ENCODE measurements around the gene GSE1. TPM values are rescaled to one million over a fixed set of nuclear protein-coding genes. Genes with fewer than 3 reads are reported as not detected.

Gene GSE1
- total and polyA plus RNA-seq, 2 of the 13 experiments (the other 11 are each of a cell fraction or from before 2014, with no cell fraction given), result 16.1 to 31.2 TPM

DNA sequence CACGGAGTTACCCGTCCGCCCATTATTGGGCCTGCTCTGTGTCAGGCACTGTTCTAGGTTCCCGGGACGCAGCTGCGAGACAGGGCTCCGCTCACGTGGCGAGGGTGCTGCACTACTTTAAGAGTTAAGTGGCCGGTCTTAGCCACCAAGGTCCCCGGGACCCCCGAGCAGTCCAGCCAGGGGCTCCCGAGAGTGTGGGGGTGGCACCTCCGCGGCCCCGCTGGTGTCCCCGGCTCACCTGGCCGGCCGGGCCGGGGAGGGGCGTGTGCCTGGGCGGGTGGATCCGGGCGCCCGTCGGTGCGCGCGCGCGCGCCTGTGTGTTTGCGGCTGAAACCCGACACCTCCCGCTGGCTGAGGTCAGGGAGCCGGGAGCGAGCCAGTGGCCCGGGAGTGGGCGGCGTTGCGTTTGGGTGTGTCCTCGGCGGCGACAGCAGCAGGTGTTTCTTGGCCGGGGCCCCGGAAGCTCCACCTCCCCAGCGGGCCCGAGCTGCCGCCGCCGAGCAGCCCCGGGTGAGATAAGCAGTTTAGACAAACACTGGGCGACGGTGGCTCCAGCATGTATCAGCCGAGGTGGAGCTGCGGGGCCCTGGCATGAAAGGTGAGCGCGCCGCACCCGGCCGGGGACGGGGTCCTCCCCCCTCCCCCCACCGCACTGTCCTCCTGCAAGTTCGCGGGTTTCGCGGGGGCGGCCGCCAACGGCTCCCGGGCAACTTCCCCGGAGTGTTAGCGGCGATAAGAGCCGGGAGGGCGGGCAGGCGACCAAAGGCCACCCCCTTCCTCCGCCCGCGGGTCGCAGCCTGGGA is at the start of gene GSE1 (continued):
- TF ChIP-seq TFE3 (CRISPR knock-in tag; IDR thresholded peaks at IDR 0.05) (peak; percentile 39; the same call in 1 of the 2 replicates), KLF15 (CRISPR knock-in tag; IDR thresholded peaks at IDR 0.05; ENCODE audit: borderline replicate concordance) (no peak), FOSL1 (CRISPR knock-in tag; IDR thresholded peaks at IDR 0.05; ENCODE audit: borderline replicate concordance) (0 out of 2 replicates have a peak, but pooled peaks have one; percentile 10), MXD3 (CRISPR knock-in tag; IDR thresholded peaks at IDR 0.05) (peak; percentile 75; the same call in 1 of the 2 replicates), SMYD3 (CRISPR knock-in tag; IDR thresholded peaks at IDR 0.05) (no peak), KLF16 (CRISPR knock-in tag; IDR thresholded peaks at IDR 0.05) (no peak; a peak in 2 of 4 replicates), ZBTB8A (CRISPR knock-in tag; IDR thresholded peaks at IDR 0.05; ENCODE audit: borderline replicate concordance, low read depth) (peak; percentile 76; the same call in 1 of the 2 replicates), ZNF10 (CRISPR knock-in tag; IDR thresholded peaks at IDR 0.05; ENCODE audit: borderline replicate concordance, low read depth) (no peak), ZNF83 (CRISPR knock-in tag; IDR thresholded peaks at IDR 0.05; ENCODE audit: borderline replicate concordance) (no peak), KDM6A (CRISPR knock-in tag; IDR thresholded peaks at IDR 0.05; ENCODE audit: low read depth) (0 out of 2 replicates have a peak, but pooled peaks have one; percentile 18), GABPB1 (CRISPR knock-in tag; IDR thresholded peaks at IDR 0.05) (peak; percentile 90), NFKB2 (CRISPR knock-in tag; IDR thresholded peaks at IDR 0.05; ENCODE audit: borderline replicate concordance) (no peak; the same call in 1 of the 2 replicates), ZNF766 (CRISPR knock-in tag; IDR thresholded peaks at IDR 0.05; ENCODE audit: borderline replicate concordance) (0 out of 2 replicates have a peak, but pooled peaks have one; percentile 63), GLMP (CRISPR knock-in tag; IDR thresholded peaks at IDR 0.05; ENCODE audit: borderline replicate concordance) (no peak), FOXO1 (CRISPR knock-in tag; IDR thresholded peaks at IDR 0.05) (peak; percentile 51; the same call in 1 of the 2 replicates), ZNF546 (CRISPR knock-in tag; conservative IDR thresholded peaks at IDR 0.05) (no peak; the same call in 1 of the 2 replicates), ZFX (CRISPR knock-in tag; IDR thresholded peaks at IDR 0.05; ENCODE audit: low read depth) (peak; percentile 58)
- TF ChIP-seq, protein P1, sequence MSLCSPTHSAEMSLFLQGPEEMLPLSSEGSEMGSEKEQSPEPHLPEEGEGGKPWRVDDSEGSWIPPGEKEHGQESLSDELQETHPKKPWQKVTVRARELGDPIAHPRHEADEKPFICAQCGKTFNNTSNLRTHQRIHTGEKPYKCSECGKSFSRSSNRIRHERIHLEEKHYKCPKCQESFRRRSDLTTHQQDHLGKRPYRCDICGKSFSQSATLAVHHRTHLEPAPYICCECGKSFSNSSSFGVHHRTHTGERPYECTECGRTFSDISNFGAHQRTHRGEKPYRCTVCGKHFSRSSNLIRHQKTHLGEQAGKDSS (CRISPR knock-in tag; IDR thresholded peaks at IDR 0.05; ENCODE audit: borderline replicate concordance, low read depth), result 0 out of 2 replicates have a peak, but pooled peaks have one; percentile 32
- TF ChIP-seq, protein P2, sequence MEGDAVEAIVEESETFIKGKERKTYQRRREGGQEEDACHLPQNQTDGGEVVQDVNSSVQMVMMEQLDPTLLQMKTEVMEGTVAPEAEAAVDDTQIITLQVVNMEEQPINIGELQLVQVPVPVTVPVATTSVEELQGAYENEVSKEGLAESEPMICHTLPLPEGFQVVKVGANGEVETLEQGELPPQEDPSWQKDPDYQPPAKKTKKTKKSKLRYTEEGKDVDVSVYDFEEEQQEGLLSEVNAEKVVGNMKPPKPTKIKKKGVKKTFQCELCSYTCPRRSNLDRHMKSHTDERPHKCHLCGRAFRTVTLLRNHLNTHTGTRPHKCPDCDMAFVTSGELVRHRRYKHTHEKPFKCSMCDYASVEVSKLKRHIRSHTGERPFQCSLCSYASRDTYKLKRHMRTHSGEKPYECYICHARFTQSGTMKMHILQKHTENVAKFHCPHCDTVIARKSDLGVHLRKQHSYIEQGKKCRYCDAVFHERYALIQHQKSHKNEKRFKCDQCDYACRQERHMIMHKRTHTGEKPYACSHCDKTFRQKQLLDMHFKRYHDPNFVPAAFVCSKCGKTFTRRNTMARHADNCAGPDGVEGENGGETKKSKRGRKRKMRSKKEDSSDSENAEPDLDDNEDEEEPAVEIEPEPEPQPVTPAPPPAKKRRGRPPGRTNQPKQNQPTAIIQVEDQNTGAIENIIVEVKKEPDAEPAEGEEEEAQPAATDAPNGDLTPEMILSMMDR (CRISPR knock-in tag; IDR thresholded peaks at IDR 0.05), result no peak; the same call in 1 of the 2 replicates
- TF ChIP-seq, protein P3, sequence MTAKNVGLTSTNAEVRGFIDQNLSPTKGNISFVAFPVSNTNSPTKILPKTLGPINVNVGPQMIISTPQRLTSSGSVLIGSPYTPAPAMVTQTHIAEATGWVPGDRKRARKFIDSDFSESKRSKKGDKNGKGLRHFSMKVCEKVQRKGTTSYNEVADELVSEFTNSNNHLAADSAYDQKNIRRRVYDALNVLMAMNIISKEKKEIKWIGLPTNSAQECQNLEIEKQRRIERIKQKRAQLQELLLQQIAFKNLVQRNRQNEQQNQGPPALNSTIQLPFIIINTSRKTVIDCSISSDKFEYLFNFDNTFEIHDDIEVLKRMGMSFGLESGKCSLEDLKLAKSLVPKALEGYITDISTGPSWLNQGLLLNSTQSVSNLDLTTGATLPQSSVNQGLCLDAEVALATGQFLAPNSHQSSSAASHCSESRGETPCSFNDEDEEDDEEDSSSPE (CRISPR knock-in tag; IDR thresholded peaks at IDR 0.05), result peak; percentile 84
